CD4-positive, alpha-beta T cell (primary cell): Measurements from ENCODE around the gene CACNA2D3. TPM values are rescaled to one million over a fixed set of nuclear protein-coding genes. Genes with fewer than 3 reads are reported as not detected.

ENCODE experiments used
- ATAC-seq: fragments of 200-7000 bp; cut with Tn5 transposase; one replicate; pipeline ENCODE4 v1.10.0; 2022; ENCODE audit warnings: mild to moderate bottlenecking; ENCODE audit not compliant: poor library complexity
- CTCF ChIA-PET: fragments of 350-600 bp; sonication (Branson Sonifier 250); formaldehyde crosslinking; loops from one replicate; lab custom pipeline; 2021; ENCODE audit warnings: antibody characterized with exemption, inconsistent platforms; lab: Charles Lee
- POLR2A ChIA-PET: fragments of 350-600 bp; sonication (Branson Sonifier 250); formaldehyde crosslinking; loops from one replicate; lab custom pipeline; 2021; ENCODE audit warnings: antibody characterized with exemption, inconsistent platforms; lab: Charles Lee
- DNase-seq, 14 experiments: peaks; one replicate each; pipeline ENCODE4 v3.0.0-alpha.2; 2013 to 2020; ENCODE audit warnings: mixed read lengths in 2 of 14
- H3K27ac ChIP-seq, 2 donors: one replicate each; pipeline versions ENCODE4 v1.5.1 to v1.7.0; 2013; ENCODE audit warnings: low read length in 2 of 2, low read depth in 1 of 2, mild to moderate bottlenecking in 1 of 2
- H3K27me3 ChIP-seq, 2 experiments: 1 replicate in 1 of 2; 2 replicates in 1 of 2; pipeline versions ENCODE4 v1.6.1 to v1.7.0; 2013; ENCODE audit warnings: low read length in 2 of 2, control low read depth in 1 of 2, mild to moderate bottlenecking in 1 of 2, moderate library complexity in 1 of 2; ENCODE audit not compliant: insufficient read depth in 2 of 2, control insufficient read depth in 1 of 2
- H3K36me3 ChIP-seq: one replicate; pipeline ENCODE4 v1.6.1; 2013; ENCODE audit warnings: low read length, control low read depth; ENCODE audit not compliant: insufficient read depth
- H3K4me1 ChIP-seq: one replicate; pipeline ENCODE4 v1.6.1; 2013; ENCODE audit warnings: low read length, control low read depth; ENCODE audit not compliant: insufficient read depth
- H3K4me3 ChIP-seq: one replicate; pipeline ENCODE4 v1.5.1; 2013; ENCODE audit warnings: mild to moderate bottlenecking, low read length, moderate library complexity
- H3K9me3 ChIP-seq, 2 experiments: 1 replicate in 1 of 2; 2 replicates in 1 of 2; pipeline versions ENCODE4 v1.6.1 to v1.7.0; 2013; ENCODE audit warnings: low read length in 2 of 2, mild to moderate bottlenecking in 2 of 2, control low read depth in 1 of 2, moderate library complexity in 1 of 2; ENCODE audit not compliant: control insufficient read depth in 1 of 2, insufficient read depth in 1 of 2
- H3K27ac Mint-ChIP-seq: one replicate; pipeline ENCODE4 v1.8.0; 2020; ENCODE audit warnings: mixed read lengths
- H3K27me3 Mint-ChIP-seq: one replicate; pipeline ENCODE4 v1.8.0; 2021; ENCODE audit warnings: mixed read lengths
- H3K36me3 Mint-ChIP-seq: one replicate; pipeline ENCODE4 v1.8.0; 2021; ENCODE audit warnings: low read depth, mixed read lengths
- H3K4me1 Mint-ChIP-seq: one replicate; pipeline ENCODE4 v1.8.0; 2021; ENCODE audit warnings: low read depth, mixed read lengths
- H3K4me3 Mint-ChIP-seq: one replicate; pipeline ENCODE4 v1.8.0; 2020; ENCODE audit warnings: mild to moderate bottlenecking, mixed read lengths
- H3K9me3 Mint-ChIP-seq: one replicate; pipeline ENCODE4 v1.8.0; 2020; ENCODE audit warnings: mixed read lengths
- intact Hi-C, 2 experiments: fragments of 100-400 bp; cut with DNase I in 1 of 2; cut with micrococcal nuclease in 1 of 2; formaldehyde crosslinking; loops; one replicate each; pipeline versions ENCODE4 v1.15.1 to v1.9.0; 2023 to 2025; cut with DNase I, micrococcal nuclease
- total RNA-seq, 174 experiments: library from RNA in 2 of 174; stranded (reverse) in 2 of 174; gene quantifications; one replicate each; pipeline ENCODE4 v1.2.3 and lab custom pipeline; 2021 to 2026
- TF ChIP-seq, protein P1 (sequence below): fragments of 200-600 bp; IDR thresholded peaks from one replicate; pipeline ENCODE4 v1.8.0; 2022; ENCODE audit warnings: antibody characterized with exemption, mild to moderate bottlenecking

Gene CACNA2D3
- total RNA-seq, 2 experiments from 2014 or later, result 0.08 TPM; not detected in 1

DNA sequence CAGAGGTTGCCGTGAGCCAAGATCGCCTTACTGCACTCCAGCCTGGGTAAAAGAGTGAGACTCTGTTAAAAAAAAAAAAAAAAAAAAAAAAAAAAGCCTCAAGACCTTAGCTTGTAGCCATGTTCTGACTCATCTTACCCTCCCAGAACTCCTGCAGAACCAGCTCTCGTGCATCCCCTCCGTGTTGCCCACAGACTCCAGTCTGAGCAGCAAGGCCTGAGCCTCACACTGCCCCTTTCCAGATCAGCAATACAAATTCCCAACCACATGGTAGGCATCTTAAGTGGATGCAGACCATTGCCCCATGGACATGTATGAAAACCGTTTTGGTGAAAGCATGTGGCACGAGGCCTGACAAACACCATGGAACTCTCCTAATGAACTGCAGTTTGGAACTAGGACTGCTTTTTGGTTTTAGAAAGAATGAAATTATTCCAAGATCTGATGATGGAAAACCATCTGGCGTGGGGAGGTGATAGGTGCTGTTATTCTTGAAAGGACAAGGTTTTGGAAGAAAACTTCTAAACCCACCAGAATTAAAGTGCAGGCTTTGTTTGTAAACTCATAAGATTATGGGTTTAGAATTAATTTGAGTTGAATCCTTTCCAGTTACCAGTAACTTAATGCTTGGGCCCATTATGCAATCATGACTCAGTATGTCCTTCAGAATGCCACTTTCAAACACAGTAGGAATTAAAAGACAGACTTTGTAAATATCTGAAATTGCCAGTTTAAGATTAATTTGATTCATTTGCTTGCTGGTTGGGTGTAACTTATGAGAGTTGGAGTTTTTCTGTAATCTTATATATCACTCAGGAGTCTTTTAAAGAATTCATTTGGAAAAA lies 969.3 kb downstream of the CACNA2D3 start:
- POLR2A ChIA-PET, result no interaction called here

DNA sequence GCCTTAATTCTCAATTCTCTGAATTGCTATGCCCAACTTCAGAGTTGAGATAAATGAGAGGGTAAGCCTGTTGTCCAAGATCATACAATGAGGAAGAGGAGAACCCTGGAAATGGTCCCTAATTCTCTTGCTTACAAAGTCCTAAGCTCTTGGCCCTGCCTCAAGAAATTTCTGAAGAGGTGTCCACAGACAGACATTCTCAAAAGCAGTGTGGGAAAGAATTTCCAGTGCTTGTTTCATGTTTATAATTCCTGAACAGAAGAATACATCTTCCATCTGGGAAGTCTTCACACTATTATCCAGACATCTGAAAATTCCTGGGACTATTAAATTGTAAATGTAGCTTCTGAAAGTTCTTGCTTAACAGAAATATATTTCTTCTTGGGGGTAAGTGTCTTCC lies 972.3 kb downstream of the CACNA2D3 start:
- intact Hi-C loops, result no loop called here
- DNase-seq, result no peak

More for the DNA sequence above, 969.3 kb downstream of the CACNA2D3 start:
- TF ChIP-seq, protein P1, sequence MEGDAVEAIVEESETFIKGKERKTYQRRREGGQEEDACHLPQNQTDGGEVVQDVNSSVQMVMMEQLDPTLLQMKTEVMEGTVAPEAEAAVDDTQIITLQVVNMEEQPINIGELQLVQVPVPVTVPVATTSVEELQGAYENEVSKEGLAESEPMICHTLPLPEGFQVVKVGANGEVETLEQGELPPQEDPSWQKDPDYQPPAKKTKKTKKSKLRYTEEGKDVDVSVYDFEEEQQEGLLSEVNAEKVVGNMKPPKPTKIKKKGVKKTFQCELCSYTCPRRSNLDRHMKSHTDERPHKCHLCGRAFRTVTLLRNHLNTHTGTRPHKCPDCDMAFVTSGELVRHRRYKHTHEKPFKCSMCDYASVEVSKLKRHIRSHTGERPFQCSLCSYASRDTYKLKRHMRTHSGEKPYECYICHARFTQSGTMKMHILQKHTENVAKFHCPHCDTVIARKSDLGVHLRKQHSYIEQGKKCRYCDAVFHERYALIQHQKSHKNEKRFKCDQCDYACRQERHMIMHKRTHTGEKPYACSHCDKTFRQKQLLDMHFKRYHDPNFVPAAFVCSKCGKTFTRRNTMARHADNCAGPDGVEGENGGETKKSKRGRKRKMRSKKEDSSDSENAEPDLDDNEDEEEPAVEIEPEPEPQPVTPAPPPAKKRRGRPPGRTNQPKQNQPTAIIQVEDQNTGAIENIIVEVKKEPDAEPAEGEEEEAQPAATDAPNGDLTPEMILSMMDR, result no peak
- H3K4me1 ChIP-seq, result no peaks in the 10 kb centered on the region
- no peaks in the 10 kb centered on the region for H3K27me3 ChIP-seq
- Mint-ChIP-seq H3K27ac (no peak overlapping the region), H3K36me3 (no peaks in the 10 kb centered on the region), H3K27me3 (no peaks in the 10 kb centered on the region), H3K4me3 (no peak overlapping the region), H3K9me3 (peaks cover 2% of the 10 kb centered on the region), H3K4me1 (no peaks in the 10 kb centered on the region)
- intact Hi-C loops, result no loop called here
- DNase-seq (no peak), ATAC-seq (no peak)
- no peak overlapping the region for H3K4me3 ChIP-seq
- CTCF ChIA-PET, result no interaction called here
- no peak overlapping the region for H3K27ac ChIP-seq
- no peaks in the 10 kb centered on the region for H3K9me3 ChIP-seq
- no peaks in the 10 kb centered on the region for H3K36me3 ChIP-seq

DNA sequence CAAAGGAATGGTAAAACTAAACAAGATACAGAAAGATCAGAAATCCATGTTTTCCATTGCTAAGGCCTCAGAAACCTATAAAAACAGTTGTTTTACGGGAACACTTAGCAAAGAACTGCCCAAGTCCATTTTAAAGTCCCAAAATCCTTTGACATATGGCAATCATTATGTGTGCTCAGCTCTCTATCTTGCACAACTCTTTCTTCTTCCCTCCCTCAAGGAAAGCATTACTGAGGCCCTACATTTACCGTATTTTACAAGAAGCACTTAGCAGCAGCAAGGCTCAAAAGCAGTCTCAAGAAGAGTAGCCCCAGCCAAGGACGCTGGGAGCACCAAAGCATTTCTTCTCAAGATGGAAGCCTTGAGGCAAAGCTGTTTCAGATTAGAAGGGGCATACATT lies 975.1 kb downstream of the CACNA2D3 start:
- Mint-ChIP-seq H3K36me3 (no peaks in the 10 kb centered on the region), H3K4me1 (no peaks in the 10 kb centered on the region), H3K27me3 (no peaks in the 10 kb centered on the region), H3K27ac (no peak overlapping the region), H3K9me3 (peaks cover 4% of the 10 kb centered on the region), H3K4me3 (no peak overlapping the region)
- intact Hi-C loops, result no loop called here
- DNase-seq (no peak), ATAC-seq (no peak)
- no peak overlapping the region for H3K4me3 ChIP-seq
- H3K9me3 ChIP-seq, result no peaks in the 10 kb centered on the region
- TF ChIP-seq, protein P1, result no peak
- no peaks in the 10 kb centered on the region for H3K27me3 ChIP-seq
- H3K4me1 ChIP-seq, result no peaks in the 10 kb centered on the region
- H3K27ac ChIP-seq, result no peak overlapping the region
- ChIA-PET POLR2A (no interaction called here), CTCF (no interaction called here)
- H3K36me3 ChIP-seq, result no peaks in the 10 kb centered on the region

More for the DNA sequence above, 972.3 kb downstream of the CACNA2D3 start:
- Mint-ChIP-seq H3K9me3 (peaks cover 4% of the 10 kb centered on the region), H3K36me3 (no peaks in the 10 kb centered on the region), H3K4me1 (no peaks in the 10 kb centered on the region), H3K4me3 (no peak overlapping the region), H3K27me3 (no peaks in the 10 kb centered on the region), H3K27ac (no peak overlapping the region)
- H3K36me3 ChIP-seq, result no peaks in the 10 kb centered on the region
- H3K27ac ChIP-seq, result no peak overlapping the region
- ATAC-seq, result no peak
- no peak overlapping the region for H3K4me3 ChIP-seq
- TF ChIP-seq, protein P1, result no peak
- no peaks in the 10 kb centered on the region for H3K27me3 ChIP-seq
- H3K9me3 ChIP-seq, result no peaks in the 10 kb centered on the region
- H3K4me1 ChIP-seq, result no peaks in the 10 kb centered on the region
- ChIA-PET CTCF (no interaction called here), POLR2A (no interaction called here)
